ENCODE data around the gene RIMS3. TPM values are rescaled to one million over a fixed set of nuclear protein-coding genes. Genes with fewer than 3 reads are reported as not detected.

Gene RIMS3
- total RNA-seq, 1 donor from 2014 or later: 2.9 TPM

DNA sequence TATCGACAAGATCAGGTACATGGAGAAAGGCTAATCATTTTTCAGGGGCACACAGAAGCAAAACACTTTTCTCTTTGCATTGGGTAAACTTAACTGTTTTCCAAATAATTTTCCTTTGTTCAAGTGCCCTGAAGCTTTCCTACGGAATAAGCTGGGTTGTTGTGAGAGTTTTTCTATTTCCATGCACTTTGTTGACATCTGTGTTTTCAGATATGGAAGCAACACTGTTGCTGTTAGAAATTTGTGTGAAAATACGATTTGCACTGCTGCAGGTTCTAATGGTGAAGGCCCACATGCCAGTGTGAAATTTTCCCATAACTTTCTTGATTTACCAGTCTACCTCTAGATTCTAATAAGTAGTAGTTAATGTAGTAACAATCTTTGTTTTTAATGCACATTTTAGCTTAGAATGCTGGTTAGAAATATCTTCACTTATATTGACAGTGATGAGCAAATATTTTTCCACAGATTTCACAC is 44.4 kb upstream of the RIMS3 start:
- H3K27me3 ChIP-seq (ENCODE audit: control insufficient read depth, insufficient read depth, low read length): no peaks in the 10 kb centered on the region
- H3K4me3 ChIP-seq (ENCODE audit: low read depth, low read length): peak overlapping the region; percentile 83
- DNase-seq (ENCODE audit: low read depth): no peak
- H3K36me3 ChIP-seq (ENCODE audit: control insufficient read depth, insufficient read depth, low read length): no peaks in the 10 kb centered on the region
- TF ChIP-seq, protein P1, sequence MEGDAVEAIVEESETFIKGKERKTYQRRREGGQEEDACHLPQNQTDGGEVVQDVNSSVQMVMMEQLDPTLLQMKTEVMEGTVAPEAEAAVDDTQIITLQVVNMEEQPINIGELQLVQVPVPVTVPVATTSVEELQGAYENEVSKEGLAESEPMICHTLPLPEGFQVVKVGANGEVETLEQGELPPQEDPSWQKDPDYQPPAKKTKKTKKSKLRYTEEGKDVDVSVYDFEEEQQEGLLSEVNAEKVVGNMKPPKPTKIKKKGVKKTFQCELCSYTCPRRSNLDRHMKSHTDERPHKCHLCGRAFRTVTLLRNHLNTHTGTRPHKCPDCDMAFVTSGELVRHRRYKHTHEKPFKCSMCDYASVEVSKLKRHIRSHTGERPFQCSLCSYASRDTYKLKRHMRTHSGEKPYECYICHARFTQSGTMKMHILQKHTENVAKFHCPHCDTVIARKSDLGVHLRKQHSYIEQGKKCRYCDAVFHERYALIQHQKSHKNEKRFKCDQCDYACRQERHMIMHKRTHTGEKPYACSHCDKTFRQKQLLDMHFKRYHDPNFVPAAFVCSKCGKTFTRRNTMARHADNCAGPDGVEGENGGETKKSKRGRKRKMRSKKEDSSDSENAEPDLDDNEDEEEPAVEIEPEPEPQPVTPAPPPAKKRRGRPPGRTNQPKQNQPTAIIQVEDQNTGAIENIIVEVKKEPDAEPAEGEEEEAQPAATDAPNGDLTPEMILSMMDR (IDR thresholded peaks at IDR 0.05; ENCODE audit: insufficient read depth, low read length, poor library complexity, severe bottlenecking): no peak

DNA sequence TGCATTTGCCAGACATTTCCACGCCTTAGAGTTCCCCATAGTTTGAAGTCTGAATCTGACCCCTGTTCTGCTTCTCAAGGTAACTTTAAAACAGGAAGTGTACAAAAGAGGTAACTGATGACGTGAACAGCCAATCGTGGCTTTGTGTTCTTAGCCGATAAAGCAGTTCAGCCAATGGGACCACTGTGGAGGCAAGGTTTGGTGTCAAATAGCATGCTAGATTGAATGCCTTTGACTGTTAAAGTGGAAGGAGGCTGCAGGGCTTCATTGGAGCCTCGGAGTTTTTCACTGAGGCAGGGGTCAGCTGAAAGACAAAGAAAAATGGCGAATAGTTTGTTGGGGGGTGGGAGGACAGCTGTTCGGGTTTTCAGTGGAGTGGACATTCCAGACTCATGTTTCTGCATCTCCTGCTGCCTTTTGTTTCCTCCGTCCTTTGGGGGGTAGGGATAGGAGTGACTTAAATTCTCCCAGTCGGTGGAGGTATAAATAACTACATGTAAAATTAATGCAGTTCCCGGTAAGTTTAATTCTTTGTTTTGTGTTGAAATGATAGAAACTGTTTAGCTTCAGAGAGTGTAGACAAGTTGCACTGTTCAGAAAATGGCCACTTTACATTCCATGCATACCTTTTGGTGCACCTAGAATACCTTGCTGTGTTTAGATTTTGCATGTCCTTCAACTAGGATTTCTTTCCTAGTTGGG is 43.8 kb upstream of the RIMS3 start:
- TF ChIP-seq, protein P1 (IDR thresholded peaks at IDR 0.05; ENCODE audit: insufficient read depth, low read length, poor library complexity, severe bottlenecking): no peak
- H3K27me3 ChIP-seq (ENCODE audit: control insufficient read depth, insufficient read depth, low read length): no peaks in the 10 kb centered on the region
- peak; percentile 93 for DNase-seq (ENCODE audit: low read depth)
- H3K36me3 ChIP-seq (ENCODE audit: control insufficient read depth, insufficient read depth, low read length): no peaks in the 10 kb centered on the region
- H3K4me3 ChIP-seq (ENCODE audit: low read depth, low read length): peak overlapping the region; percentile 83

DNA sequence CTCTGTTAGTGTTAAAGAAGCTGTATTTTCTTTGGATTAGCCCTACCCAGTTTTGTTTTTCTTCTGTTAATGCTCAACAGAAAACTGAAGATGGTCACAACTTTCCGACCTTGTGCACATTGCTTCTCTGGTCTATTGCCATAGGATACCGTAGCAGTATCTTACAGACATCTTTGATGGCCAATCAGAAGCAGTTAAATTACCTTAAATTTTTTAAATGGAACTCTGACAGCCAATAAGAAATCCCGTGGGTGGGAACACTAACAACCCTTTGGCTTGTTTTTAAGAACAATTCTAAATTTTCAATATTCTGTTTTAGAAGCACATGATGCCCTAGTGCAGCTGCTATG is 43.2 kb upstream of the RIMS3 start:
- TF ChIP-seq, protein P1 (IDR thresholded peaks at IDR 0.05; ENCODE audit: insufficient read depth, low read length, poor library complexity, severe bottlenecking): no peak
- H3K27me3 ChIP-seq (ENCODE audit: control insufficient read depth, insufficient read depth, low read length): no peaks in the 10 kb centered on the region
- peak; percentile 74 for DNase-seq (ENCODE audit: low read depth)

DNA sequence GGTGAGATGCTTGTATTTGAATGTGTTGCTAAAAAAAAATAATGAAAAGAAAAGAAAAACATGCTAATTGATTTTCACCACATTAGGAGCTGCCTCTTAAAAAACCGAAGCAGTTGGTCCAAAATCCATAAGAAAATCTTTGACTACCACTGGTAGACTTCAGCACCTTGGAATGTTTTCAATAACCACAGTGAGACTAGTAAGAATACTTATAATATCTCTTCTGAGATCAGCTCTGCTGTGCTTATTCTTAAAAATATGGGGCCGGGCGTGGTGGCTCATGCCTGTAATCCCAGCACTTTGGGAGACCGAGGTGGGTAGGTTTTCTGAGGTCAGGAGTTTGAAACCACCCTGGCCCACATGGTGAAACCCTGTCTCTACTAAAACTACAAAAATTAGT is 41.1 kb upstream of the RIMS3 start:
- Histone ChIP-seq H3K4me3 (ENCODE audit: low read depth, low read length) (no peak overlapping the region), H3K36me3 (ENCODE audit: control insufficient read depth, insufficient read depth, low read length) (no peaks in the 10 kb centered on the region), H3K27me3 (ENCODE audit: control insufficient read depth, insufficient read depth, low read length) (no peaks in the 10 kb centered on the region)
- DNase-seq (ENCODE audit: low read depth): no peak
- TF ChIP-seq, protein P1 (IDR thresholded peaks at IDR 0.05; ENCODE audit: insufficient read depth, low read length, poor library complexity, severe bottlenecking): no peak

More for the DNA sequence above, 43.2 kb upstream of the RIMS3 start:
- Histone ChIP-seq H3K36me3 (ENCODE audit: control insufficient read depth, insufficient read depth, low read length) (no peaks in the 10 kb centered on the region), H3K4me3 (ENCODE audit: low read depth, low read length) (peak overlapping the region; percentile 83)

DNA sequence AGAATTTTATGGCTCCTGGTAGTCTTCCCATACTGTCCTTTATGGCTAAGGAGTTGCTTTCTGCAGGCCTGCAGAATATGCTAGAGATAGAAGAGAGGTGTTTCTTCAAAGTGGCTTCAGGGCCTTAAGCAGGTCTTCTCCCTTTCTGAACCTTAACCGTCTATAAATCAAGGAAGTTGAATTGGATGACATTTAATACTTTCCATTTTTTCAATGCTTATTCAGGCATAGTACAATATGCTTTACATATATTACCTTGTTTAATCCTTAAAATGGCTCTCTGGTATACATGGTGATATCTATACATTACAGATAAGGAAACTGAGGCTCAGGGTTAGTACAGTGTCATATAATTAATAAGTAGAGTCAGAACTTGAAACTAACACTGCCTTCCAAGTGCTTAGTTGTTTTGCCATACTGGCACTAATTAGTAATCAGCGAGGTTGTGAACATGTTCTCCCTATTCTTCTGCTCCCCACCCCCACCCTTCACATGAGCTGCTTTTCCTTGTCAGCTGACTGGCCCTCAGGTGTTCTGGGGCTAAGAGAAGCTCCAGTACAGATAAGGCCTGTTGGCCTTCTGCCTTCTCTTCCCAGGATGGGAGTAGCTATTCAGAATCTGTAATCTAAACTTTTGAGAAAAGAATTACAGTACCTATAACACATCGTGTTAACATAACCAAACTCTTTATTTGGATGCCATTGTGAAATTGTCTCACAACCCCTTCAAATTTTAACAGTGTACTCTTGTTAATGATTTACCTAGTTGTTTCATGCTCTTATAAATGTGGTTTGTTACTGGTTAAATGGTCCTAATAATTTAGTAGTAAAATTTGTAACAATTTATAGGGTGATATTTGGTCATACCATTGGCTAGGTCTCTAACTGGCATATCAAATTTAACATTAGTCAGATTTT is 39.6 kb upstream of the RIMS3 start:
- DNase-seq (ENCODE audit: low read depth): no peak
- no peak overlapping the region for H3K4me3 ChIP-seq (ENCODE audit: low read depth, low read length)
- TF ChIP-seq, protein P1 (IDR thresholded peaks at IDR 0.05; ENCODE audit: insufficient read depth, low read length, poor library complexity, severe bottlenecking): no peak

More for the DNA sequence above, 39.6 kb upstream of the RIMS3 start:
- Histone ChIP-seq H3K27me3 (ENCODE audit: control insufficient read depth, insufficient read depth, low read length) (no peaks in the 10 kb centered on the region), H3K36me3 (ENCODE audit: control insufficient read depth, insufficient read depth, low read length) (no peaks in the 10 kb centered on the region)

All from kidney epithelial cell (primary cell).